Endothelial cell of umbilical vein (primary cell): ENCODE data around the gene ZNRF3. TPM values are rescaled to one million over a fixed set of nuclear protein-coding genes. Genes with fewer than 3 reads are reported as not detected.

Source experiments
- BruUV-seq: library from RNA; stranded (reverse); fragments of 400-500 nt; replicated peaks from 2 replicates; lab custom pipeline; 2021; lab: Mats Ljungman, UMichigan
- CTCF ChIA-PET: fragments of 300-600, 350-600 bp; sonication (Branson Sonifier 250); formaldehyde crosslinking; loops from one replicate; lab custom pipeline; 2021; ENCODE audit warnings: antibody characterized with exemption, inconsistent platforms; lab: Charles Lee
- POLR2A ChIA-PET: fragments of 300-600, 350-600 bp; sonication (Branson Sonifier 250); formaldehyde crosslinking; loops from one replicate; lab custom pipeline; 2021; ENCODE audit warnings: antibody characterized with exemption, inconsistent platforms; lab: Charles Lee
- DNase-seq: peaks from one replicate; pipeline ENCODE4 v3.0.0-alpha.2; 2011; ENCODE audit warnings: low read depth, low spot score
- FAIRE-seq: peaks from 2 replicates; lab custom pipeline; 2011; peaks lifted over from hg19 to GRCh38; lab: Jason Lieb, UNC
- H2AFZ ChIP-seq: 2 replicates; pipeline ENCODE4 v1.6.0; 2012; ENCODE audit warnings: low read depth, low read length, control low read depth, inconsistent platforms
- H3K27ac ChIP-seq: 2 replicates; pipeline ENCODE4 v1.5.1; 2011; ENCODE audit warnings: low read depth, mild to moderate bottlenecking, control low read depth, low read length, moderate library complexity; ENCODE audit not compliant: insufficient read depth
- H3K27me3 ChIP-seq, 2 experiments: 2 replicates each; pipeline versions ENCODE4 v1.6.0 to v1.6.1; 2011; ENCODE audit warnings: low read length in 2 of 2, mixed read lengths in 1 of 2; ENCODE audit not compliant: control insufficient read depth in 2 of 2, insufficient read depth in 2 of 2
- H3K36me3 ChIP-seq, 2 experiments: 2 replicates in 1 of 2; 3 replicates in 1 of 2; pipeline ENCODE4 v1.5.1; 2011; ENCODE audit warnings: low read length in 2 of 2, mild to moderate bottlenecking in 1 of 2, moderate library complexity in 1 of 2; ENCODE audit not compliant: control insufficient read depth in 2 of 2, insufficient read depth in 2 of 2; ENCODE audit errors: extremely low read depth in 1 of 2
- H3K4me1 ChIP-seq: 3 replicates; pipeline ENCODE4 v1.5.1; 2011; ENCODE audit warnings: mild to moderate bottlenecking, low read length; ENCODE audit not compliant: control insufficient read depth, insufficient read depth; ENCODE audit errors: extremely low read depth
- H3K4me2 ChIP-seq: 2 replicates; pipeline ENCODE4 v1.6.1; 2011; ENCODE audit warnings: low read length, control low read depth, mixed read lengths; ENCODE audit not compliant: insufficient read depth
- H3K4me3 ChIP-seq, 3 experiments: fragments of 200-600 bp in 1 of 3; sonication (generic), shearing (Covaris generic) in 1 of 3; replicated peaks in 1 of 3; 2 replicates each; pipeline ENCODE4 v1.5.1; 2011 to 2016; ENCODE audit warnings: control low read depth in 3 of 3, low read length in 3 of 3, mild to moderate bottlenecking in 2 of 3, inconsistent platforms in 1 of 3, low read depth in 1 of 3, moderate library complexity in 1 of 3; ENCODE audit not compliant: insufficient read depth in 1 of 3
- H3K79me2 ChIP-seq: 2 replicates; pipeline ENCODE4 v1.6.0; 2012; ENCODE audit warnings: low read length, inconsistent platforms; ENCODE audit not compliant: control insufficient read depth, insufficient read depth
- H3K9ac ChIP-seq: replicated peaks from 2 replicates; pipeline ENCODE3; 2011; ENCODE audit warnings: low read length, control low read depth; ENCODE audit not compliant: insufficient read depth; ENCODE audit errors: extremely low read depth
- H3K9me1 ChIP-seq: replicated peaks from 3 replicates; pipeline ENCODE4 v1.6.0; 2011; ENCODE audit warnings: mild to moderate bottlenecking, low read length; ENCODE audit not compliant: control insufficient read depth, insufficient read depth; ENCODE audit errors: extremely low read depth
- H3K9me3 ChIP-seq: replicated peaks from 2 replicates; pipeline ENCODE4 v1.5.1; 2012; ENCODE audit warnings: low read length, inconsistent platforms; ENCODE audit not compliant: control insufficient read depth, insufficient read depth
- H4K20me1 ChIP-seq: replicated peaks from 2 replicates; pipeline ENCODE3; 2011; ENCODE audit warnings: mild to moderate bottlenecking, low read length; ENCODE audit not compliant: control insufficient read depth, insufficient read depth; ENCODE audit errors: extremely low read depth
- CTCF ChIP-seq, 2 donors: IDR thresholded peaks; 1 replicate in 1 of 2; 2 replicates in 1 of 2; pipeline ENCODE4 v1.5.1; 2011; ENCODE audit warnings: low read length in 2 of 2, mild to moderate bottlenecking in 2 of 2, moderate library complexity in 2 of 2, control low read depth in 1 of 2, inconsistent platforms in 1 of 2, low read depth in 1 of 2; ENCODE audit not compliant: insufficient read depth in 1 of 2; ENCODE audit errors: extremely low read depth in 1 of 2
- EZH2 ChIP-seq: IDR thresholded peaks from 2 replicates; pipeline ENCODE4 v1.6.1; 2012; ENCODE audit warnings: borderline replicate concordance, low read depth, mild to moderate bottlenecking, moderate library complexity, low read length, inconsistent platforms; ENCODE audit not compliant: severe bottlenecking
- FOS ChIP-seq: IDR thresholded peaks from 2 replicates; pipeline ENCODE4 v1.6.1; 2011; ENCODE audit warnings: mild to moderate bottlenecking, low read length, moderate library complexity, borderline replicate concordance; ENCODE audit not compliant: insufficient read depth
- GATA2 ChIP-seq: IDR thresholded peaks from 2 replicates; pipeline ENCODE4 v1.7.0; 2011; ENCODE audit warnings: low read depth, mild to moderate bottlenecking, moderate library complexity, mixed read lengths, low read length; ENCODE audit not compliant: insufficient read length, insufficient read depth
- JUN ChIP-seq: IDR thresholded peaks from 2 replicates; pipeline ENCODE4 v1.6.1; 2011; ENCODE audit warnings: borderline replicate concordance, low read depth; ENCODE audit not compliant: insufficient read length, insufficient read depth
- MAX ChIP-seq: IDR thresholded peaks from 2 replicates; pipeline ENCODE4 v1.6.1; 2011; ENCODE audit not compliant: insufficient read depth, insufficient read length
- MYC ChIP-seq: IDR thresholded peaks from one replicate; pipeline ENCODE4 v1.6.1; 2011; ENCODE audit warnings: mild to moderate bottlenecking, low read depth, low read length
- POLR2A ChIP-seq: IDR thresholded peaks from 2 replicates; pipeline ENCODE4 v1.6.1; 2012; ENCODE audit warnings: low read depth, mild to moderate bottlenecking, control low read depth, low read length
- POLR2AphosphoS5 ChIP-seq: IDR thresholded peaks from 2 replicates; pipeline ENCODE4 v1.6.1; 2012; ENCODE audit warnings: low read depth, mild to moderate bottlenecking, control low read depth, low read length, moderate library complexity; ENCODE audit not compliant: insufficient read depth
- dilution Hi-C: fragments of 300-500 bp; cut with MboI; formaldehyde crosslinking; loops from one replicate; pipeline ENCODE4 v1.15.0; 2019; ENCODE audit warnings: low sequenced_read_pairs; ENCODE audit not compliant: extremely low pct_ligation_motif_present
- intact Hi-C: fragments of 100-400 bp; cut with micrococcal nuclease; formaldehyde crosslinking; loops from one replicate; pipeline ENCODE4 v1.10.0; 2022
- polyA plus RNA-seq, 4 experiments: library from polyadenylated mRNA; depleted of rRNA in 3 of 4; stranded (reverse) in 3 of 4; unstranded in 1 of 4; fragments of >200 nt; gene quantifications; 2 replicates each; pipeline versions ENCODE4 v1.2.1 to v1.2.3, GENCODE V29; 2011 to 2012; ENCODE audit warnings: missing spikeins in 1 of 4
- total RNA-seq: library from RNA; stranded (reverse); gene quantifications from 2 replicates; pipeline ENCODE4 v1.2.3, GENCODE V29; 2021

The ZNRF3 gene
- total and polyA plus RNA-seq, 2 donors (not counting 3 experiments of a cell fraction or from before 2014, with no cell fraction given): 2.7 to 5.2 TPM

- dilution Hi-C loops (no loop called here), intact Hi-C loops (no loop called here)
- BruUV-seq: no TSS peak
- FAIRE-seq: no peak
- H3K4me1 ChIP-seq: no peaks in the 10 kb centered on the region
- no peak overlapping the region for H3K9ac ChIP-seq
- H2AFZ ChIP-seq: no peak overlapping the region
- no peaks in the 10 kb centered on the region for H3K9me3 ChIP-seq
- CTCF ChIA-PET: interaction anchor here (0.6 to 0.7 kb wide), 2 partner anchors 8 to 47 kb away, joined by 3 read pairs; no protein-coding TSS in a partner anchor
- no peak for DNase-seq
- H3K4me2 ChIP-seq: no peak overlapping the region
- no peaks in the 10 kb centered on the region for H3K79me2 ChIP-seq
- no peaks in the 10 kb centered on the region for H4K20me1 ChIP-seq
- POLR2A ChIA-PET: no interaction called here
- no peaks in the 10 kb centered on the region for H3K27me3 ChIP-seq
- no peak overlapping the region for H3K27ac ChIP-seq
- TF ChIP-seq POLR2A (no peak), CTCF (IDR thresholded peaks at IDR 0.05; ENCODE audit: extremely low read depth in 1 of 2, insufficient read depth in 1 of 2, low read depth in 1 of 2, low read length in 2 of 2) (no peak), GATA2 (no peak), JUN (no peak), MAX (no peak), FOS (no peak), MYC (no peak), EZH2 (no peak), POLR2AphosphoS5 (no peak)
- no peaks in the 10 kb centered on the region for H3K36me3 ChIP-seq
- H3K4me3 ChIP-seq: no peak overlapping the region
- H3K9me1 ChIP-seq: no peaks in the 10 kb centered on the region
These were observed 45.7 kb upstream of the ZNRF3 start for GRCh38 chr22:28837640-28838039.
